ENCODE results near the gene BMP8A. TPM values are rescaled to one million over a fixed set of nuclear protein-coding genes. Genes with fewer than 3 reads are reported as not detected.
"Not testable (repeated sequence)": the region's sequence is repeated elsewhere in the genome, so short reads cannot be mapped to it uniquely, and the experiment has no call there.

Gene BMP8A
- total RNA-seq, 2 experiments from 2014 or later: 0.22 to 0.36 TPM

- Mint-ChIP-seq H3K27me3 (no peaks in the 10 kb centered on the region), H3K27ac (no peak overlapping the region), H3K4me3 (no peak overlapping the region), H3K36me3 (ENCODE audit: low read depth) (peaks cover 23% of the 10 kb centered on the region), H3K9me3 (no peaks in the 10 kb centered on the region), H3K4me1 (ENCODE audit: low read depth) (peaks cover 11% of the 10 kb centered on the region)
- no peak for DNase-seq
- ChIA-PET CTCF (interaction anchor here (0.9 to 1.8 kb wide), 2 partner anchors 69 kb away, joined by 4 to 8 read pairs; no protein-coding TSS in a partner anchor), POLR2A (no interaction called here)
- intact Hi-C loops (cut with micrococcal nuclease): no loop called here
- no peak for TF ChIP-seq CTCF (IDR thresholded peaks at IDR 0.05)
- no peak for ATAC-seq
Observed at GRCh38 chr1:39470040-39470439, 21.4 kb upstream of the BMP8A start.

- Mint-ChIP-seq H3K27me3 (no peaks in the 10 kb centered on the region), H3K9me3 (no peaks in the 10 kb centered on the region), H3K36me3 (ENCODE audit: low read depth) (peaks cover 22% of the 10 kb centered on the region), H3K4me1 (ENCODE audit: low read depth) (no peaks in the 10 kb centered on the region), H3K27ac (no peak overlapping the region), H3K4me3 (no peak overlapping the region)
- ChIA-PET POLR2A (no interaction called here), CTCF (interaction anchor here (0.6 to 1.1 kb wide), 4 partner anchors 9 to 82 kb away, joined by 3 read pairs; no protein-coding TSS in a partner anchor)
- intact Hi-C loops (cut with micrococcal nuclease): no loop called here
- ATAC-seq (no peak), DNase-seq (no peak)
- TF ChIP-seq CTCF (IDR thresholded peaks at IDR 0.05): no peak
Observed at GRCh38 chr1:39472826-39473225, 18.6 kb upstream of the BMP8A start.

- POLR2A ChIA-PET: no interaction called here
- no peak for TF ChIP-seq CTCF (IDR thresholded peaks at IDR 0.05)
- no peak for DNase-seq
- Mint-ChIP-seq H3K36me3 (ENCODE audit: low read depth) (peaks cover 22% of the 10 kb centered on the region), H3K9me3 (no peaks in the 10 kb centered on the region), H3K4me1 (ENCODE audit: low read depth) (no peaks in the 10 kb centered on the region), H3K27me3 (no peaks in the 10 kb centered on the region), H3K27ac (no peak overlapping the region), H3K4me3 (no peak overlapping the region)
- ATAC-seq: no peak
- intact Hi-C loops (cut with micrococcal nuclease): no loop called here
- CTCF ChIA-PET: no interaction called here
Observed at GRCh38 chr1:39473324-39473723, 18.1 kb upstream of the BMP8A start.

- H3K9me3 Mint-ChIP-seq: no peaks in the 10 kb centered on the region
- no peak for TF ChIP-seq CTCF (IDR thresholded peaks at IDR 0.05)
- H3K36me3 Mint-ChIP-seq (ENCODE audit: low read depth): peaks cover 22% of the 10 kb centered on the region
- intact Hi-C loops (cut with micrococcal nuclease): no loop called here
- no peaks in the 10 kb centered on the region for H3K4me1 Mint-ChIP-seq (ENCODE audit: low read depth)
- no peak overlapping the region for H3K27ac Mint-ChIP-seq
- H3K27me3 Mint-ChIP-seq: no peaks in the 10 kb centered on the region
- no peak overlapping the region for H3K4me3 Mint-ChIP-seq
- POLR2A ChIA-PET: no interaction called here
- no peak for ATAC-seq
- DNase-seq: no peak
- CTCF ChIA-PET: interaction anchor here (0.9 kb wide), 1 partner anchor 64 kb away, joined by 3 read pairs; no protein-coding TSS in a partner anchor
Observed at GRCh38 chr1:39474810-39475209, 16.6 kb upstream of the BMP8A start.

- not testable (repeated sequence) for H3K9me3 Mint-ChIP-seq
Observed at GRCh38 chr1:39475551-39475950, 15.9 kb upstream of the BMP8A start.

More at GRCh38 chr1:39475551-39475950, 15.9 kb upstream of the BMP8A start:
- H3K27me3 Mint-ChIP-seq; H3K4me1 Mint-ChIP-seq (ENCODE audit: low read depth); POLR2A ChIA-PET; DNase-seq; H3K27ac Mint-ChIP-seq; H3K4me3 Mint-ChIP-seq; intact Hi-C loops (cut with micrococcal nuclease); ATAC-seq: not testable (repeated sequence)
- CTCF ChIA-PET: interaction anchor here (0.9 kb wide), 1 partner anchor 64 kb away, joined by 3 read pairs; no protein-coding TSS in a partner anchor
- peaks cover 18% of the 10 kb centered on the region for H3K36me3 Mint-ChIP-seq (ENCODE audit: low read depth)

Data from activated CD8-positive, alpha-beta T cell treated with anti-CD3 and anti-CD28 coated beads for 36 hours (primary cell).